Omental fat pad (tissue), 4 donors: ENCODE results near the gene AKAP12. TPM values are rescaled to one million over a fixed set of nuclear protein-coding genes. Genes with fewer than 3 reads are reported as not detected.
"Not testable (repeated sequence)": the region's sequence is repeated elsewhere in the genome, so short reads cannot be mapped to it uniquely, and the experiment has no call there.

Source experiments
- ATAC-seq: fragments of 150-250 bp; one replicate; pipeline ENCODE4 v1.9.1; 2016; ENCODE audit warnings: mild to moderate bottlenecking, moderate library complexity; ENCODE audit not compliant: low FRiP score
- DNase-seq: peaks from one replicate; pipeline ENCODE4 v3.0.0-alpha.2; 2019; ENCODE audit warnings: low spot score
- CTCF ChIP-seq, 3 donors: fragments of 450-650 bp; IDR thresholded peaks; one replicate each; pipeline ENCODE4 v1.5.1; 2016 to 2017; ENCODE audit warnings: antibody characterized with exemption in 3 of 3, mild to moderate bottlenecking in 3 of 3, moderate library complexity in 2 of 3
- total RNA-seq, 4 donors: library from RNA; depleted of rRNA; stranded (reverse); fragments of >200 nt; gene quantifications; one replicate each; pipeline ENCODE4 v1.1.0, GENCODE V29; 2016

The AKAP12 gene
- total RNA-seq, 4 donors from 2014 or later: 151 to 488 (median 216) TPM

- no peak for ATAC-seq
- no peak for DNase-seq
- TF ChIP-seq CTCF (IDR thresholded peaks at IDR 0.05): no peak
Observed at GRCh38 chr6:151340219-151340978, 100.6 kb downstream of the AKAP12 start.

- no peak for DNase-seq
- TF ChIP-seq CTCF (IDR thresholded peaks at IDR 0.05): no peak
- ATAC-seq: no peak
Observed at GRCh38 chr6:151341476-151342195, 101.9 kb downstream of the AKAP12 start.

- ATAC-seq, DNase-seq: not testable (repeated sequence)
Observed at GRCh38 chr6:151342750-151343149, 103.0 kb downstream of the AKAP12 start.

GRCh38 chr6:151349651-151350270 lies 110.0 kb downstream of the AKAP12 start:
- DNase-seq (no peak), ATAC-seq (no peak)
- no peak for TF ChIP-seq CTCF (IDR thresholded peaks at IDR 0.05)

- no peak for TF ChIP-seq CTCF (IDR thresholded peaks at IDR 0.05)
- DNase-seq: no peak
Observed at GRCh38 chr6:151350442-151351145, 110.8 kb downstream of the AKAP12 start.

GRCh38 chr6:151351146-151351700 lies 111.5 kb downstream of the AKAP12 start:
- TF ChIP-seq CTCF (IDR thresholded peaks at IDR 0.05): no peak
- DNase-seq: no peak
- ATAC-seq: no peak

More at GRCh38 chr6:151350442-151351145, 110.8 kb downstream of the AKAP12 start:
- no peak for ATAC-seq

GRCh38 chr6:151351731-151352130 lies 112.0 kb downstream of the AKAP12 start:
- DNase-seq: no peak
- ATAC-seq: no peak
- TF ChIP-seq CTCF (IDR thresholded peaks at IDR 0.05): no peak
